GM12878 (cell line): ENCODE data around the gene KPTN. TPM values are rescaled to one million over a fixed set of nuclear protein-coding genes. Genes with fewer than 3 reads are reported as not detected.

Experiments used
- ATAC-seq: fragments of 200-7000 bp; cut with Tn5 transposase; 3 replicates; pipeline ENCODE4 v1.9.1; 2020; ENCODE audit warnings: mild to moderate bottlenecking, moderate library complexity
- BruUV-seq: library from RNA; stranded (reverse); fragments of 400-500 nt; replicated peaks from 2 replicates; lab custom pipeline; 2021; lab: Mats Ljungman, UMichigan
- CTCF ChIA-PET: fragments of 300-600 bp; sonication (Branson Sonifier 250); formaldehyde crosslinking; extraction: SDS; loops from one replicate; lab custom pipeline; 2021; ENCODE audit warnings: inconsistent platforms; lab: Yijun Ruan, JAX
- POLR2A ChIA-PET: fragments of 350-600 bp; formaldehyde crosslinking; extraction: SDS; loops from one replicate; lab custom pipeline; 2021; ENCODE audit warnings: inconsistent platforms; lab: Charles Lee
- RAD21 ChIA-PET: fragments of 300-600 bp; sonication (Branson Sonifier 250); formaldehyde crosslinking; loops from one replicate; lab custom pipeline; 2023; ENCODE audit warnings: antibody characterized with exemption; ENCODE audit not compliant: unreplicated experiment; lab: Charles Lee
- SMC1A ChIA-PET: fragments of 300-600 bp; sonication (Branson Sonifier 250); formaldehyde crosslinking; loops from one replicate; lab custom pipeline; 2023; ENCODE audit not compliant: unreplicated experiment, uncharacterized antibody; lab: Charles Lee
- DNase-seq: peaks from one replicate; pipeline ENCODE4 v3.0.0-alpha.2; 2011; ENCODE audit warnings: low read depth, low spot score
- FAIRE-seq: peaks from 3 replicates; lab custom pipeline; 2011; peaks lifted over from hg19 to GRCh38; lab: Jason Lieb, UNC
- H2AFZ ChIP-seq: 2 replicates; pipeline ENCODE4 v1.6.0; 2011; ENCODE audit warnings: low read depth, low read length, control low read depth; ENCODE audit not compliant: control insufficient read depth
- H3K27ac ChIP-seq: 2 replicates; pipeline ENCODE4 v1.5.1; 2011; ENCODE audit warnings: control low read depth; ENCODE audit not compliant: control insufficient read depth, insufficient read depth
- H3K27me3 ChIP-seq, 2 experiments: replicated peaks in 1 of 2; 2 replicates each; pipeline versions ENCODE4 v1.6.0 to v1.6.1; 2011; ENCODE audit warnings: low read length in 1 of 2; ENCODE audit not compliant: control insufficient read depth in 2 of 2, insufficient read depth in 2 of 2
- H3K36me3 ChIP-seq, 2 experiments: 2 replicates each; pipeline ENCODE4 v1.5.1; 2011; ENCODE audit warnings: low read length in 1 of 2; ENCODE audit not compliant: control insufficient read depth in 2 of 2, insufficient read depth in 2 of 2
- H3K4me1 ChIP-seq: 2 replicates; pipeline ENCODE4 v1.6.1; 2011; ENCODE audit warnings: mild to moderate bottlenecking, low read length, moderate library complexity, mixed read lengths; ENCODE audit not compliant: control insufficient read depth, insufficient read depth
- H3K4me2 ChIP-seq: 2 replicates; pipeline ENCODE4 v1.6.0; 2011; ENCODE audit warnings: control low read depth; ENCODE audit not compliant: control insufficient read depth, insufficient read depth
- H3K4me3 ChIP-seq: fragments of 200-600 bp; sonication (generic); 2 replicates; pipeline ENCODE4 v1.5.1; 2016
- H3K79me2 ChIP-seq: 2 replicates; pipeline ENCODE4 v1.6.0; 2011; ENCODE audit warnings: low read length; ENCODE audit not compliant: control insufficient read depth, insufficient read depth
- H3K9ac ChIP-seq: 2 replicates; pipeline ENCODE4 v1.8.0; 2011; ENCODE audit warnings: low read length, control low read depth, mixed read lengths; ENCODE audit not compliant: control insufficient read depth, insufficient read depth
- H3K9me3 ChIP-seq: replicated peaks from 3 replicates; pipeline ENCODE4 v1.5.1; 2011; ENCODE audit warnings: mild to moderate bottlenecking, low read length; ENCODE audit not compliant: control insufficient read depth, insufficient read depth
- H4K20me1 ChIP-seq: 2 replicates; pipeline ENCODE4 v1.6.0; 2011; ENCODE audit not compliant: control insufficient read depth, insufficient read depth
- BMI1 ChIP-seq: fragments of 450-650 bp; IDR thresholded peaks from 2 replicates; pipeline ENCODE4 v1.6.1; 2016; ENCODE audit warnings: mild to moderate bottlenecking, moderate library complexity, borderline replicate concordance
- CREM ChIP-seq: IDR thresholded peaks from 2 replicates; pipeline ENCODE4 v1.6.1; 2014; ENCODE audit warnings: antibody characterized with exemption, low read depth
- EZH2 ChIP-seq: IDR thresholded peaks from 2 replicates; pipeline ENCODE4 v1.6.1; 2012; ENCODE audit warnings: low read depth, mild to moderate bottlenecking, control low read depth, inconsistent platforms, low read length, borderline replicate concordance; ENCODE audit not compliant: control insufficient read depth
- LARP7 ChIP-seq: fragments of 450-650 bp; IDR thresholded peaks from 2 replicates; pipeline ENCODE4 v1.6.1; 2017; ENCODE audit warnings: mild to moderate bottlenecking
- NFXL1 ChIP-seq: fragments of 450-650 bp; IDR thresholded peaks from 2 replicates; pipeline ENCODE4 v1.6.1; 2017; ENCODE audit warnings: antibody characterized with exemption, mild to moderate bottlenecking, borderline replicate concordance
- RELA ChIP-seq: fragments of 450-650 bp; IDR thresholded peaks from 2 replicates; pipeline ENCODE4 v1.8.0; 2014; ENCODE audit warnings: borderline replicate concordance; ENCODE audit not compliant: partially characterized antibody
- SMAD1 ChIP-seq: fragments of 450-650 bp; IDR thresholded peaks from 2 replicates; pipeline ENCODE4 v1.6.1; 2018; ENCODE audit warnings: mild to moderate bottlenecking, low read depth; ENCODE audit not compliant: partially characterized antibody
- SPI1 ChIP-seq: IDR thresholded peaks from 2 replicates; pipeline ENCODE4 v1.6.1; 2011; ENCODE audit warnings: low read depth, mild to moderate bottlenecking, low read length, moderate library complexity, borderline replicate concordance; ENCODE audit not compliant: insufficient read depth
- TAF1 ChIP-seq: IDR thresholded peaks from 2 replicates; pipeline ENCODE4 v1.6.1; 2011; ENCODE audit warnings: mild to moderate bottlenecking, low read depth, low read length, borderline replicate concordance
- ZNF207 ChIP-seq: fragments of 450-650 bp; IDR thresholded peaks from 2 replicates; pipeline ENCODE4 v1.6.1; 2014; ENCODE audit warnings: antibody characterized with exemption, mild to moderate bottlenecking, borderline replicate concordance
- WGBS: methylation state at CpG from one replicate; pipeline ENCODE4 v1.1.6; 2016; ENCODE audit warnings: low lambda C conversion rate; ENCODE audit not compliant: insufficient replicate concordance, insufficient coverage; ENCODE audit errors: missing lambda C conversion rate; 5-methylcytosine and 5-hydroxymethylcytosine counted together
- in situ Hi-C: fragments of 300-500 bp; cut with MboI; formaldehyde crosslinking; loops from 9 replicates; pipeline ENCODE4 v1.14.3; 2018; ENCODE audit warnings: mixed read lengths
- intact Hi-C: fragments of 100-400 bp; cut with micrococcal nuclease; formaldehyde crosslinking; loops from one replicate; pipeline ENCODE4 v1.14.2; 2022; ENCODE audit not compliant: unreplicated experiment
- polyA plus RNA-seq, 11 experiments: library from polyadenylated mRNA; depleted of rRNA in 4 of 11; unstranded in 6 of 11; stranded (reverse) in 5 of 11; fragments of >200 nt; fragmentation: Nextera tagmentation in 4 of 11; fragmentation: Illumina TruSeq in 1 of 11; extraction: Ambion mirVana in 4 of 11; extraction: Trizol in 1 of 11; gene quantifications; 1 replicate in 1 of 11; 2 replicates in 10 of 11; pipeline versions ENCODE4 v1.2.1 to v1.2.3, GENCODE V29; 2011 to 2016; ENCODE audit warnings: inconsistent platforms in 2 of 11, missing spikeins in 2 of 11, low read depth in 1 of 11
- total RNA-seq, 4 experiments: library from RNA; depleted of rRNA in 3 of 4; stranded (reverse); fragments of >200 nt in 3 of 4; fragmentation: Illumina TruSeq in 1 of 4; extraction: Trizol in 1 of 4; gene quantifications; 2 replicates each; pipeline versions ENCODE4 v1.2.1 to v1.2.3, GENCODE V29; 2013 to 2021
- TF ChIP-seq, protein P1 (sequence below): fragments of 450-650 bp; IDR thresholded peaks from 2 replicates; pipeline ENCODE4 v1.6.1; 2017; ENCODE audit warnings: mild to moderate bottlenecking, moderate library complexity
- TF ChIP-seq, protein P2 (sequence below): fragments of 150-350 bp; IDR thresholded peaks from 2 replicates; pipeline ENCODE4 v1.6.1; 2016; ENCODE audit warnings: low read depth, low read length
- TF ChIP-seq, protein P3 (sequence below): fragments of 450-650 bp; IDR thresholded peaks from 2 replicates; pipeline ENCODE4 v1.6.1; 2018; ENCODE audit warnings: mild to moderate bottlenecking, low read depth, moderate library complexity; ENCODE audit not compliant: partially characterized antibody

The KPTN gene
- total and polyA plus RNA-seq, 10 of the 15 experiments (the other 5 are each of a cell fraction or from before 2014, with no cell fraction given): 0.60 to 10.1 (median 6.0) TPM

DNA sequence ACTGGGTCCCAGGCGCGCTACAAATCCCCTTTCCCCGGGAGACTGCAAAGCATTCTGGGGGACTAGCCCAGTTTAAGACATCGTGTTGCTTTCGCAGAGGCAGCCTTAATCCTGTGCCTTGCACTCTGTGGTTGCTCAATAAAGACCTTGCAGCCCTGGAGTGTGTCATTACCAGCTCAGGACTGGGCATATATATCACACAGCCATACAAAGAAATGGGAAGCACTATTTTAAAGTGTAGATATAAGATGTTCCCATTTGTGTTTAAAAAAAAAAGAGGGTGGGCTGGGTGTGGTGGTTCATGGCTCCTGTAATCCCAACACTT lies 19.8 kb upstream of the KPTN start:
- Histone ChIP-seq H3K9me3 (no peaks in the 10 kb centered on the region), H3K4me2 (no peak overlapping the region), H3K36me3 (peaks cover 30 to 33% of the 10 kb centered on the region in 2 experiments), H3K79me2 (peaks cover 15% of the 10 kb centered on the region), H3K9ac (no peak overlapping the region)
- ATAC-seq: no peak
- intact Hi-C loops: no loop called here
- POLR2A ChIA-PET: no interaction called here
- TF ChIP-seq BMI1 (no peak), NFXL1 (no peak), TAF1 (no peak), EZH2 (no peak), RELA (no peak), CREM (no peak), ZNF207 (no peak), SPI1 (no peak), LARP7 (no peak), SMAD1 (no peak)
- TF ChIP-seq, protein P1, sequence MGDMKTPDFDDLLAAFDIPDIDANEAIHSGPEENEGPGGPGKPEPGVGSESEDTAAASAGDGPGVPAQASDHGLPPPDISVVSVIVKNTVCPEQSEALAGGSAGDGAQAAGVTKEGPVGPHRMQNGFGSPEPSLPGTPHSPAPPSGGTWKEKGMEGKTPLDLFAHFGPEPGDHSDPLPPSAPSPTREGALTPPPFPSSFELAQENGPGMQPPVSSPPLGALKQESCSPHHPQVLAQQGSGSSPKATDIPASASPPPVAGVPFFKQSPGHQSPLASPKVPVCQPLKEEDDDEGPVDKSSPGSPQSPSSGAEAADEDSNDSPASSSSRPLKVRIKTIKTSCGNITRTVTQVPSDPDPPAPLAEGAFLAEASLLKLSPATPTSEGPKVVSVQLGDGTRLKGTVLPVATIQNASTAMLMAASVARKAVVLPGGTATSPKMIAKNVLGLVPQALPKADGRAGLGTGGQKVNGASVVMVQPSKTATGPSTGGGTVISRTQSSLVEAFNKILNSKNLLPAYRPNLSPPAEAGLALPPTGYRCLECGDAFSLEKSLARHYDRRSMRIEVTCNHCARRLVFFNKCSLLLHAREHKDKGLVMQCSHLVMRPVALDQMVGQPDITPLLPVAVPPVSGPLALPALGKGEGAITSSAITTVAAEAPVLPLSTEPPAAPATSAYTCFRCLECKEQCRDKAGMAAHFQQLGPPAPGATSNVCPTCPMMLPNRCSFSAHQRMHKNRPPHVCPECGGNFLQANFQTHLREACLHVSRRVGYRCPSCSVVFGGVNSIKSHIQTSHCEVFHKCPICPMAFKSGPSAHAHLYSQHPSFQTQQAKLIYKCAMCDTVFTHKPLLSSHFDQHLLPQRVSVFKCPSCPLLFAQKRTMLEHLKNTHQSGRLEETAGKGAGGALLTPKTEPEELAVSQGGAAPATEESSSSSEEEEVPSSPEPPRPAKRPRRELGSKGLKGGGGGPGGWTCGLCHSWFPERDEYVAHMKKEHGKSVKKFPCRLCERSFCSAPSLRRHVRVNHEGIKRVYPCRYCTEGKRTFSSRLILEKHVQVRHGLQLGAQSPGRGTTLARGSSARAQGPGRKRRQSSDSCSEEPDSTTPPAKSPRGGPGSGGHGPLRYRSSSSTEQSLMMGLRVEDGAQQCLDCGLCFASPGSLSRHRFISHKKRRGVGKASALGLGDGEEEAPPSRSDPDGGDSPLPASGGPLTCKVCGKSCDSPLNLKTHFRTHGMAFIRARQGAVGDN: no peak
- TF ChIP-seq, protein P2, sequence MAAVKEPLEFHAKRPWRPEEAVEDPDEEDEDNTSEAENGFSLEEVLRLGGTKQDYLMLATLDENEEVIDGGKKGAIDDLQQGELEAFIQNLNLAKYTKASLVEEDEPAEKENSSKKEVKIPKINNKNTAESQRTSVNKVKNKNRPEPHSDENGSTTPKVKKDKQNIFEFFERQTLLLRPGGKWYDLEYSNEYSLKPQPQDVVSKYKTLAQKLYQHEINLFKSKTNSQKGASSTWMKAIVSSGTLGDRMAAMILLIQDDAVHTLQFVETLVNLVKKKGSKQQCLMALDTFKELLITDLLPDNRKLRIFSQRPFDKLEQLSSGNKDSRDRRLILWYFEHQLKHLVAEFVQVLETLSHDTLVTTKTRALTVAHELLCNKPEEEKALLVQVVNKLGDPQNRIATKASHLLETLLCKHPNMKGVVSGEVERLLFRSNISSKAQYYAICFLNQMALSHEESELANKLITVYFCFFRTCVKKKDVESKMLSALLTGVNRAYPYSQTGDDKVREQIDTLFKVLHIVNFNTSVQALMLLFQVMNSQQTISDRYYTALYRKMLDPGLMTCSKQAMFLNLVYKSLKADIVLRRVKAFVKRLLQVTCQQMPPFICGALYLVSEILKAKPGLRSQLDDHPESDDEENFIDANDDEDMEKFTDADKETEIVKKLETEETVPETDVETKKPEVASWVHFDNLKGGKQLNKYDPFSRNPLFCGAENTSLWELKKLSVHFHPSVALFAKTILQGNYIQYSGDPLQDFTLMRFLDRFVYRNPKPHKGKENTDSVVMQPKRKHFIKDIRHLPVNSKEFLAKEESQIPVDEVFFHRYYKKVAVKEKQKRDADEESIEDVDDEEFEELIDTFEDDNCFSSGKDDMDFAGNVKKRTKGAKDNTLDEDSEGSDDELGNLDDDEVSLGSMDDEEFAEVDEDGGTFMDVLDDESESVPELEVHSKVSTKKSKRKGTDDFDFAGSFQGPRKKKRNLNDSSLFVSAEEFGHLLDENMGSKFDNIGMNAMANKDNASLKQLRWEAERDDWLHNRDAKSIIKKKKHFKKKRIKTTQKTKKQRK: no peak
- TF ChIP-seq, protein P3, sequence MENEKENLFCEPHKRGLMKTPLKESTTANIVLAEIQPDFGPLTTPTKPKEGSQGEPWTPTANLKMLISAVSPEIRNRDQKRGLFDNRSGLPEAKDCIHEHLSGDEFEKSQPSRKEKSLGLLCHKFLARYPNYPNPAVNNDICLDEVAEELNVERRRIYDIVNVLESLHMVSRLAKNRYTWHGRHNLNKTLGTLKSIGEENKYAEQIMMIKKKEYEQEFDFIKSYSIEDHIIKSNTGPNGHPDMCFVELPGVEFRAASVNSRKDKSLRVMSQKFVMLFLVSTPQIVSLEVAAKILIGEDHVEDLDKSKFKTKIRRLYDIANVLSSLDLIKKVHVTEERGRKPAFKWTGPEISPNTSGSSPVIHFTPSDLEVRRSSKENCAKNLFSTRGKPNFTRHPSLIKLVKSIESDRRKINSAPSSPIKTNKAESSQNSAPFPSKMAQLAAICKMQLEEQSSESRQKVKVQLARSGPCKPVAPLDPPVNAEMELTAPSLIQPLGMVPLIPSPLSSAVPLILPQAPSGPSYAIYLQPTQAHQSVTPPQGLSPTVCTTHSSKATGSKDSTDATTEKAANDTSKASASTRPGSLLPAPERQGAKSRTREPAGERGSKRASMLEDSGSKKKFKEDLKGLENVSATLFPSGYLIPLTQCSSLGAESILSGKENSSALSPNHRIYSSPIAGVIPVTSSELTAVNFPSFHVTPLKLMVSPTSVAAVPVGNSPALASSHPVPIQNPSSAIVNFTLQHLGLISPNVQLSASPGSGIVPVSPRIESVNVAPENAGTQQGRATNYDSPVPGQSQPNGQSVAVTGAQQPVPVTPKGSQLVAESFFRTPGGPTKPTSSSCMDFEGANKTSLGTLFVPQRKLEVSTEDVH: no peak
- TF ChIP-seq, all 136 proteins: peak for 0
- 79% methylated on average over 5 of the region's 5 CpGs for WGBS
- no peak for DNase-seq
- Histone ChIP-seq H2AFZ (no peak overlapping the region), H3K4me1 (no peaks in the 10 kb centered on the region), H3K27ac (no peak overlapping the region), H3K27me3 (no peaks in the 10 kb centered on the region), H3K4me3 (no peak overlapping the region), H4K20me1 (no peaks in the 10 kb centered on the region)
- ChIA-PET RAD21 (no interaction called here), CTCF (interaction anchor here (1.0 kb wide), 1 partner anchor 194 kb away, joined by 3 read pairs; no protein-coding TSS in a partner anchor), SMC1A (no interaction called here)
- no peak for FAIRE-seq
- no TSS peak for BruUV-seq
- in situ Hi-C loops: no loop called here
